Measurements from ENCODE around the gene BAHCC1. TPM values are rescaled to one million over a fixed set of nuclear protein-coding genes. Genes with fewer than 3 reads are reported as not detected.

Gene BAHCC1
- total RNA-seq, 1 experiment from 2014 or later: 29.8 TPM

DNA sequence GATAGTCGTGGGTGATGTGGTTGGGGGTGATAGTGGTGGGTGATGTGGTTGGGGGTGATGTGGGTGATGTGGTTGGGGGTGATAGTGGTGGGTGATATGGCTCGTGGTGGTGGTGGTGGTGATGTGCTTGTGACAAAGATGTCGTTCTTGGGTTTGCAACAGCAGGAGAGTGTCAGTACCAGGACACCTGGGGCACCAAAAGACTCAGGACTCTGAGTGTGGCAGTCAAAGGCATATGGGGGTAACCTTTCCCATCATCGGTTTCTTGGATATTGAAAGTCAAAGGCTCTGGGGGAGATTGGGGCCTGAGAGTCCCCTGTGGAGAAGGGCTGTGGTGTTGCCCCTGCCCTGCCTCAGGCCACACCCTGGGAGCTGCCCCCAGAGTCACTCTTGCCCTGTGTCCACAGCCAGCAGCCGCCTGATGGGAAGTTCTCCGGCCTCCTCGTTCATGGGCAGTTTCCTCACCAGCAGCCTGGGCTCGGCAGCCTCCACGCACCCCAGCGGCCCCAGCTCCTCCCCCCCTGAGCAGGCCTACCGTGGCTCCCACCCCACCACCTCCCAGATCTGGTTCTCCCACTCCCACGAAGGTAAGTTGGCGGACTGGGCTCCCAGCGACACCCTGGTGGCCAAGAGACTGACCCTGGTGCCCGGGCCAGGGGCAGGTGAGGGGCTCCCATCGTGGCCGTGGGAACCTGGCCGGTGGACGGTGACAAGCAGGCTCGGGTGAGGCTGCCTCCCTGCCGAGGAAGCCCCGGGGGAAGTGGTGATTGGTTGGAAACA is 31.3 kb downstream of the BAHCC1 start:
- ATAC-seq: no peak
- DNase-seq (ENCODE audit: low spot score): no peak
- H3K27me3 Mint-ChIP-seq (ENCODE audit: low read depth): no peaks in the 10 kb centered on the region
- no peak overlapping the region for H3K4me3 Mint-ChIP-seq
- no peaks in the 10 kb centered on the region for H3K9me3 Mint-ChIP-seq
- ChIA-PET CTCF (interaction anchor here (1.8 kb wide), 1 partner anchor 14 kb away, joined by 5 read pairs; no protein-coding TSS in a partner anchor), POLR2A (no interaction called here)
- no peaks in the 10 kb centered on the region for H3K4me1 Mint-ChIP-seq
- H3K36me3 Mint-ChIP-seq: no peaks in the 10 kb centered on the region
- TF ChIP-seq, protein P1, sequence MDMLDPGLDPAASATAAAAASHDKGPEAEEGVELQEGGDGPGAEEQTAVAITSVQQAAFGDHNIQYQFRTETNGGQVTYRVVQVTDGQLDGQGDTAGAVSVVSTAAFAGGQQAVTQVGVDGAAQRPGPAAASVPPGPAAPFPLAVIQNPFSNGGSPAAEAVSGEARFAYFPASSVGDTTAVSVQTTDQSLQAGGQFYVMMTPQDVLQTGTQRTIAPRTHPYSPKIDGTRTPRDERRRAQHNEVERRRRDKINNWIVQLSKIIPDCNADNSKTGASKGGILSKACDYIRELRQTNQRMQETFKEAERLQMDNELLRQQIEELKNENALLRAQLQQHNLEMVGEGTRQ (CRISPR knock-in tag; IDR thresholded peaks at IDR 0.05): no peak
- TF ChIP-seq RORB (CRISPR knock-in tag; IDR thresholded peaks at IDR 0.05): no peak
- TF ChIP-seq, protein P2, sequence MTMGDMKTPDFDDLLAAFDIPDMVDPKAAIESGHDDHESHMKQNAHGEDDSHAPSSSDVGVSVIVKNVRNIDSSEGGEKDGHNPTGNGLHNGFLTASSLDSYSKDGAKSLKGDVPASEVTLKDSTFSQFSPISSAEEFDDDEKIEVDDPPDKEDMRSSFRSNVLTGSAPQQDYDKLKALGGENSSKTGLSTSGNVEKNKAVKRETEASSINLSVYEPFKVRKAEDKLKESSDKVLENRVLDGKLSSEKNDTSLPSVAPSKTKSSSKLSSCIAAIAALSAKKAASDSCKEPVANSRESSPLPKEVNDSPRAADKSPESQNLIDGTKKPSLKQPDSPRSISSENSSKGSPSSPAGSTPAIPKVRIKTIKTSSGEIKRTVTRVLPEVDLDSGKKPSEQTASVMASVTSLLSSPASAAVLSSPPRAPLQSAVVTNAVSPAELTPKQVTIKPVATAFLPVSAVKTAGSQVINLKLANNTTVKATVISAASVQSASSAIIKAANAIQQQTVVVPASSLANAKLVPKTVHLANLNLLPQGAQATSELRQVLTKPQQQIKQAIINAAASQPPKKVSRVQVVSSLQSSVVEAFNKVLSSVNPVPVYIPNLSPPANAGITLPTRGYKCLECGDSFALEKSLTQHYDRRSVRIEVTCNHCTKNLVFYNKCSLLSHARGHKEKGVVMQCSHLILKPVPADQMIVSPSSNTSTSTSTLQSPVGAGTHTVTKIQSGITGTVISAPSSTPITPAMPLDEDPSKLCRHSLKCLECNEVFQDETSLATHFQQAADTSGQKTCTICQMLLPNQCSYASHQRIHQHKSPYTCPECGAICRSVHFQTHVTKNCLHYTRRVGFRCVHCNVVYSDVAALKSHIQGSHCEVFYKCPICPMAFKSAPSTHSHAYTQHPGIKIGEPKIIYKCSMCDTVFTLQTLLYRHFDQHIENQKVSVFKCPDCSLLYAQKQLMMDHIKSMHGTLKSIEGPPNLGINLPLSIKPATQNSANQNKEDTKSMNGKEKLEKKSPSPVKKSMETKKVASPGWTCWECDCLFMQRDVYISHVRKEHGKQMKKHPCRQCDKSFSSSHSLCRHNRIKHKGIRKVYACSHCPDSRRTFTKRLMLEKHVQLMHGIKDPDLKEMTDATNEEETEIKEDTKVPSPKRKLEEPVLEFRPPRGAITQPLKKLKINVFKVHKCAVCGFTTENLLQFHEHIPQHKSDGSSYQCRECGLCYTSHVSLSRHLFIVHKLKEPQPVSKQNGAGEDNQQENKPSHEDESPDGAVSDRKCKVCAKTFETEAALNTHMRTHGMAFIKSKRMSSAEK (CRISPR knock-in tag; IDR thresholded peaks at IDR 0.05; ENCODE audit: borderline replicate concordance): no peak
- TF ChIP-seq FOXJ3 (CRISPR knock-in tag; IDR thresholded peaks at IDR 0.05; ENCODE audit: borderline replicate concordance): no peak
- TF ChIP-seq ZNF671 (CRISPR knock-in tag; IDR thresholded peaks at IDR 0.05): no peak
- no peak for TF ChIP-seq SOX15 (CRISPR knock-in tag; IDR thresholded peaks at IDR 0.05)
- TF ChIP-seq GABPB1 (CRISPR knock-in tag; IDR thresholded peaks at IDR 0.05): no peak
- no peak overlapping the region for H3K27ac Mint-ChIP-seq

DNA sequence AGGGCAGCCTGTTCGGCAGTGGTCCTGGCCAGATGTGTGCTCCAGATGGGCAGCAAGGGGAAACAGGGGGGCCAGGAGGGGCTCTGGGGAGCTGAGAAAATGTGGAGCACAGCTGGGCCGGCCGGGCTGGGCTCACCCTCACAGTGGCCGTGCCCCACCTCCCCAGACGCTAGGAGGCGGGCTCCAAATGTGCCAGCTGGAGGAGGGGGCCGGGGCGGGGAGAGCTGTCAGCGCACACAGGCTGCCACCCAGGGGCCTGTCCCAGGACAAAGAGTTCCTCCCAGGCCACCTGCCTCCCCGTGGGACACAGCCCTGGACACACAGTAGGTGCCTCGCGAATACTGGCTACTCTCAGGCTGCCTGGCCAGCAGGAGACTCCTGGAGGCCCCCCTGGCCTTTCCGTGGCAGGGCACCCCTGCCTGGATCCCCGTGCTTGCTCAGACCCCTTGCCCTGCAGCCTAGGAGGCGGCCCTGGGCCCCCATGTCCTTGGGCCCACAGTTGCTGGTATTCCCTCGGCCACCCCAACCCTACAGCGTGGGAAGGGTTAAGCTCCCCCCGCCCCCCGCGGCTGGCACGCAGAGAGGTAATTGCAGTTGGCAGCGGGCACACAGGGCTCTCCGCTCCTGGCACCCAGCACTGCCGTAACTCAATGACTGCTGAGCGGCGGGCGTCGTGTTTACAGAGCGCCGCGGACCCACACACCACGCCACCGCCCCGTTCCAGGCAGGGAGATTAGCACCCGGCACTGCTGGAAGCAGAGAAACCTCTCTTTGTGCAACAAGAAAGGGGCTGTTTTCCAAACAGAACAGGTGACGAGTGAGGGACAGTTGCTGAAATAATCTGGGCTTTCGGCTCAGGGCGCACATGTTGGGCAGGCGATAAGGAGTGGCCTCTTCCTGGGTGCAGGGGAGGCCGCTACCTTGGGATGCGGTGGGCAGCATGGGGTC is 32.2 kb downstream of the BAHCC1 start:
- no peak overlapping the region for H3K4me3 Mint-ChIP-seq
- ChIA-PET CTCF (interaction anchor here (1.8 kb wide), 1 partner anchor 13 kb away, joined by 5 read pairs; no protein-coding TSS in a partner anchor), POLR2A (no interaction called here)
- H3K9me3 Mint-ChIP-seq: no peaks in the 10 kb centered on the region
- no peaks in the 10 kb centered on the region for H3K27me3 Mint-ChIP-seq (ENCODE audit: low read depth)
- H3K27ac Mint-ChIP-seq: no peak overlapping the region
- ATAC-seq: no peak
- no peaks in the 10 kb centered on the region for H3K4me1 Mint-ChIP-seq
- no peak for DNase-seq (ENCODE audit: low spot score)
- no peaks in the 10 kb centered on the region for H3K36me3 Mint-ChIP-seq
- TF ChIP-seq SMAD4 (CRISPR knock-in tag; IDR thresholded peaks at IDR 0.05) (no peak), PRRX2 (CRISPR knock-in tag; IDR thresholded peaks at IDR 0.05) (no peak), NFE2L1 (CRISPR knock-in tag; IDR thresholded peaks at IDR 0.05) (no peak), NFYB (CRISPR knock-in tag; conservative IDR thresholded peaks at IDR 0.05; ENCODE audit: low read depth) (no peak), RORB (CRISPR knock-in tag; IDR thresholded peaks at IDR 0.05) (no peak), NR3C1 (CRISPR knock-in tag; conservative IDR thresholded peaks at IDR 0.05; ENCODE audit: low read depth) (no peak), OVOL2 (CRISPR knock-in tag; IDR thresholded peaks at IDR 0.05; ENCODE audit: borderline replicate concordance) (no peak), ELF4 (CRISPR knock-in tag; IDR thresholded peaks at IDR 0.05; ENCODE audit: low read depth) (no peak)
- TF ChIP-seq, protein P3, sequence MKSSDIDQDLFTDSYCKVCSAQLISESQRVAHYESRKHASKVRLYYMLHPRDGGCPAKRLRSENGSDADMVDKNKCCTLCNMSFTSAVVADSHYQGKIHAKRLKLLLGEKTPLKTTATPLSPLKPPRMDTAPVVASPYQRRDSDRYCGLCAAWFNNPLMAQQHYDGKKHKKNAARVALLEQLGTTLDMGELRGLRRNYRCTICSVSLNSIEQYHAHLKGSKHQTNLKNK (CRISPR knock-in tag; IDR thresholded peaks at IDR 0.05): no peak
- TF ChIP-seq, protein P4, sequence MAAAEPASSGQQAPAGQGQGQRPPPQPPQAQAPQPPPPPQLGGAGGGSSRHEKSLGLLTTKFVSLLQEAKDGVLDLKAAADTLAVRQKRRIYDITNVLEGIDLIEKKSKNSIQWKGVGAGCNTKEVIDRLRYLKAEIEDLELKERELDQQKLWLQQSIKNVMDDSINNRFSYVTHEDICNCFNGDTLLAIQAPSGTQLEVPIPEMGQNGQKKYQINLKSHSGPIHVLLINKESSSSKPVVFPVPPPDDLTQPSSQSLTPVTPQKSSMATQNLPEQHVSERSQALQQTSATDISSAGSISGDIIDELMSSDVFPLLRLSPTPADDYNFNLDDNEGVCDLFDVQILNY (CRISPR knock-in tag; IDR thresholded peaks at IDR 0.05): no peak
- TF ChIP-seq, protein P5, sequence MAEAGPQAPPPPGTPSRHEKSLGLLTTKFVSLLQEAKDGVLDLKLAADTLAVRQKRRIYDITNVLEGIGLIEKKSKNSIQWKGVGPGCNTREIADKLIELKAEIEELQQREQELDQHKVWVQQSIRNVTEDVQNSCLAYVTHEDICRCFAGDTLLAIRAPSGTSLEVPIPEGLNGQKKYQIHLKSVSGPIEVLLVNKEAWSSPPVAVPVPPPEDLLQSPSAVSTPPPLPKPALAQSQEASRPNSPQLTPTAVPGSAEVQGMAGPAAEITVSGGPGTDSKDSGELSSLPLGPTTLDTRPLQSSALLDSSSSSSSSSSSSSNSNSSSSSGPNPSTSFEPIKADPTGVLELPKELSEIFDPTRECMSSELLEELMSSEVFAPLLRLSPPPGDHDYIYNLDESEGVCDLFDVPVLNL (CRISPR knock-in tag; IDR thresholded peaks at IDR 0.05; ENCODE audit: borderline replicate concordance, low read depth): no peak
- TF ChIP-seq, protein P6, sequence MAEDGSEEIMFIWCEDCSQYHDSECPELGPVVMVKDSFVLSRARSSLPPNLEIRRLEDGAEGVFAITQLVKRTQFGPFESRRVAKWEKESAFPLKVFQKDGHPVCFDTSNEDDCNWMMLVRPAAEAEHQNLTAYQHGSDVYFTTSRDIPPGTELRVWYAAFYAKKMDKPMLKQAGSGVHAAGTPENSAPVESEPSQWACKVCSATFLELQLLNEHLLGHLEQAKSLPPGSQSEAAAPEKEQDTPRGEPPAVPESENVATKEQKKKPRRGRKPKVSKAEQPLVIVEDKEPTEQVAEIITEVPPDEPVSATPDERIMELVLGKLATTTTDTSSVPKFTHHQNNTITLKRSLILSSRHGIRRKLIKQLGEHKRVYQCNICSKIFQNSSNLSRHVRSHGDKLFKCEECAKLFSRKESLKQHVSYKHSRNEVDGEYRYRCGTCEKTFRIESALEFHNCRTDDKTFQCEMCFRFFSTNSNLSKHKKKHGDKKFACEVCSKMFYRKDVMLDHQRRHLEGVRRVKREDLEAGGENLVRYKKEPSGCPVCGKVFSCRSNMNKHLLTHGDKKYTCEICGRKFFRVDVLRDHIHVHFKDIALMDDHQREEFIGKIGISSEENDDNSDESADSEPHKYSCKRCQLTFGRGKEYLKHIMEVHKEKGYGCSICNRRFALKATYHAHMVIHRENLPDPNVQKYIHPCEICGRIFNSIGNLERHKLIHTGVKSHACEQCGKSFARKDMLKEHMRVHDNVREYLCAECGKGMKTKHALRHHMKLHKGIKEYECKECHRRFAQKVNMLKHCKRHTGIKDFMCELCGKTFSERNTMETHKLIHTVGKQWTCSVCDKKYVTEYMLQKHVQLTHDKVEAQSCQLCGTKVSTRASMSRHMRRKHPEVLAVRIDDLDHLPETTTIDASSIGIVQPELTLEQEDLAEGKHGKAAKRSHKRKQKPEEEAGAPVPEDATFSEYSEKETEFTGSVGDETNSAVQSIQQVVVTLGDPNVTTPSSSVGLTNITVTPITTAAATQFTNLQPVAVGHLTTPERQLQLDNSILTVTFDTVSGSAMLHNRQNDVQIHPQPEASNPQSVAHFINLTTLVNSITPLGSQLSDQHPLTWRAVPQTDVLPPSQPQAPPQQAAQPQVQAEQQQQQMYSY (CRISPR knock-in tag; IDR thresholded peaks at IDR 0.05): no peak
- TF ChIP-seq, protein P7, sequence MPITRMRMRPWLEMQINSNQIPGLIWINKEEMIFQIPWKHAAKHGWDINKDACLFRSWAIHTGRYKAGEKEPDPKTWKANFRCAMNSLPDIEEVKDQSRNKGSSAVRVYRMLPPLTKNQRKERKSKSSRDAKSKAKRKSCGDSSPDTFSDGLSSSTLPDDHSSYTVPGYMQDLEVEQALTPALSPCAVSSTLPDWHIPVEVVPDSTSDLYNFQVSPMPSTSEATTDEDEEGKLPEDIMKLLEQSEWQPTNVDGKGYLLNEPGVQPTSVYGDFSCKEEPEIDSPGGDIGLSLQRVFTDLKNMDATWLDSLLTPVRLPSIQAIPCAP (CRISPR knock-in tag; IDR thresholded peaks at IDR 0.05): no peak
- TF ChIP-seq, protein P8, sequence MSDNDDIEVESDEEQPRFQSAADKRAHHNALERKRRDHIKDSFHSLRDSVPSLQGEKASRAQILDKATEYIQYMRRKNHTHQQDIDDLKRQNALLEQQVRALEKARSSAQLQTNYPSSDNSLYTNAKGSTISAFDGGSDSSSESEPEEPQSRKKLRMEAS (CRISPR knock-in tag; IDR thresholded peaks at IDR 0.05): no peak
